Mesenchymal stem cell (in vitro differentiated cells and primary cell): Measurements from ENCODE around the gene TMEM106B.

Source experiments
- DNase-seq: peaks from one replicate; pipeline ENCODE4 v3.0.0-alpha.2; 2013
- H2AFZ ChIP-seq: one replicate; pipeline ENCODE4 v1.6.1; 2013; ENCODE audit warnings: low read depth, mild to moderate bottlenecking, control low read depth, inconsistent platforms, low read length, moderate library complexity
- H2AK5ac ChIP-seq: 2 replicates; pipeline ENCODE4 v1.6.1; 2013; ENCODE audit warnings: low read length, moderate library complexity, mild to moderate bottlenecking, inconsistent platforms; ENCODE audit not compliant: severe bottlenecking
- H2BK120ac ChIP-seq: one replicate; pipeline ENCODE4 v1.6.1; 2013; ENCODE audit warnings: low read depth, mild to moderate bottlenecking, inconsistent platforms, low read length, moderate library complexity
- H2BK12ac ChIP-seq, 2 experiments: one replicate each; pipeline ENCODE4 v1.6.1; 2013; ENCODE audit warnings: inconsistent platforms in 2 of 2, low read length in 2 of 2, mild to moderate bottlenecking in 2 of 2, moderate library complexity in 2 of 2, control low read depth in 1 of 2
- H2BK15ac ChIP-seq: one replicate; pipeline ENCODE4 v1.6.1; 2013; ENCODE audit warnings: mild to moderate bottlenecking, low read depth, inconsistent platforms; ENCODE audit not compliant: poor library complexity, severe bottlenecking
- H2BK5ac ChIP-seq: 2 replicates; pipeline ENCODE4 v1.6.1; 2013; ENCODE audit warnings: low read depth, mild to moderate bottlenecking, low read length, control low read depth, inconsistent platforms; ENCODE audit not compliant: poor library complexity, severe bottlenecking
- H3K14ac ChIP-seq, 2 experiments: one replicate each; pipeline ENCODE4 v1.6.1; 2013; ENCODE audit warnings: inconsistent platforms in 2 of 2, low read length in 2 of 2, control low read depth in 1 of 2, mild to moderate bottlenecking in 1 of 2, moderate library complexity in 1 of 2
- H3K18ac ChIP-seq, 2 experiments: one replicate each; pipeline ENCODE4 v1.6.1; 2013; ENCODE audit warnings: inconsistent platforms in 2 of 2, low read length in 2 of 2, control low read depth in 1 of 2, low read depth in 1 of 2, mild to moderate bottlenecking in 1 of 2
- H3K23ac ChIP-seq, 2 experiments: one replicate each; pipeline ENCODE4 v1.6.1; 2013; ENCODE audit warnings: inconsistent platforms in 2 of 2, low read length in 2 of 2, mild to moderate bottlenecking in 2 of 2, moderate library complexity in 2 of 2, control low read depth in 1 of 2
- H3K27ac ChIP-seq: 2 replicates; pipeline ENCODE4 v1.5.1; 2013; ENCODE audit warnings: mild to moderate bottlenecking, moderate library complexity, low read length, control low read depth, inconsistent platforms; ENCODE audit not compliant: poor library complexity, severe bottlenecking
- H3K27me3 ChIP-seq, 2 experiments: 2 replicates each; pipeline versions ENCODE4 v1.6.1 to v1.7.0; 2013; ENCODE audit warnings: low read length in 2 of 2, mild to moderate bottlenecking in 2 of 2, moderate library complexity in 2 of 2, control low read depth in 1 of 2, inconsistent platforms in 1 of 2; ENCODE audit not compliant: control insufficient read depth in 1 of 2, insufficient read depth in 1 of 2
- H3K36me3 ChIP-seq, 2 experiments: 2 replicates each; pipeline versions ENCODE4 v1.6.1 to v1.7.0; 2013; ENCODE audit warnings: low read length in 2 of 2, control low read depth in 1 of 2, inconsistent platforms in 1 of 2, low read depth in 1 of 2, mild to moderate bottlenecking in 1 of 2; ENCODE audit not compliant: insufficient read depth in 2 of 2, control insufficient read depth in 1 of 2
- H3K4ac ChIP-seq, 2 experiments: one replicate each; pipeline ENCODE4 v1.6.1; 2013; ENCODE audit warnings: inconsistent platforms in 2 of 2, low read length in 2 of 2, mild to moderate bottlenecking in 2 of 2, moderate library complexity in 2 of 2, control low read depth in 1 of 2, low read depth in 1 of 2
- H3K4me1 ChIP-seq: 2 replicates; pipeline ENCODE4 v1.6.1; 2013; ENCODE audit warnings: low read depth, low read length, control low read depth; ENCODE audit not compliant: control insufficient read depth, insufficient read depth
- H3K4me2 ChIP-seq: 2 replicates; pipeline ENCODE4 v1.6.1; 2013; ENCODE audit warnings: low read length, mild to moderate bottlenecking, inconsistent platforms; ENCODE audit not compliant: poor library complexity, severe bottlenecking
- H3K4me3 ChIP-seq, 2 experiments: 2 replicates each; pipeline versions ENCODE4 v1.5.1 to v1.7.0; 2013; ENCODE audit warnings: low read length in 2 of 2, mild to moderate bottlenecking in 2 of 2, control low read depth in 1 of 2, low read depth in 1 of 2; ENCODE audit not compliant: insufficient read depth in 1 of 2
- H3K79me1 ChIP-seq: replicated peaks from 2 replicates; pipeline ENCODE4 v1.6.1; 2013; ENCODE audit warnings: mild to moderate bottlenecking, control low read depth, low read length, inconsistent platforms; ENCODE audit not compliant: poor library complexity, severe bottlenecking
- H3K9ac ChIP-seq: 2 replicates; pipeline ENCODE4 v1.7.0; 2013; ENCODE audit warnings: mild to moderate bottlenecking, low read length, moderate library complexity
- H3K9me3 ChIP-seq: 2 replicates; pipeline ENCODE4 v1.7.0; 2013; ENCODE audit warnings: mild to moderate bottlenecking, low read length; ENCODE audit not compliant: control insufficient read depth
- H4K8ac ChIP-seq: one replicate; pipeline ENCODE4 v1.6.1; 2013; ENCODE audit warnings: inconsistent platforms, mild to moderate bottlenecking, low read length, moderate library complexity
- H4K91ac ChIP-seq: one replicate; pipeline ENCODE4 v1.6.1; 2013; ENCODE audit warnings: mild to moderate bottlenecking, low read length, inconsistent platforms
- WGBS: methylation state at CpG from one replicate; pipeline ENCODE4 v1.1.7; 2013; ENCODE audit warnings: mixed read lengths; 5-methylcytosine and 5-hydroxymethylcytosine counted together

Gene TMEM106B

DNA sequence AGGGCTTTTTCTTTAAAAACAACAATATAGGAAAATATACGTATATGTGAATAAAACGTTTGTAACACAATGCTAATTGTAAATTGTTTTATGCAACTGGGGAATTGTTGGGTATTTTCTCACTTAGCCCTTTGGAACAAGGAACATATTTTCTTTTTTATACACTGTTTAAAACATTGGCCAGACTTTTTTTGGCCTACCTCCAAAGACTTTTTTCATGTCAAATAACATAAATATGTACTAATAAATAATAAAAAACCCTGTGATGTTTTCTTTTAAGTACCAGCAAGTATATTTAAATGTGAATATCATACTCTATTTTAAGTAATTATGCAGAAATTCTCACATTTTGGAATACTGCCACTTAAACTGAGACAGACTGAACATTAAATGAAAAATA, 15.7 kb downstream of the TMEM106B start:
- no peak overlapping the region for H2BK15ac ChIP-seq
- no peaks in the 10 kb centered on the region for H3K9me3 ChIP-seq
- H3K4me1 ChIP-seq: no peaks in the 10 kb centered on the region
- peaks cover 4 to 55% of the 10 kb centered on the region in 2 experiments for H3K36me3 ChIP-seq
- no peaks in the 10 kb centered on the region for H3K27me3 ChIP-seq
- H3K4ac ChIP-seq: no peak overlapping the region
- no peak overlapping the region for H3K18ac ChIP-seq
- H3K4me3 ChIP-seq: no peak overlapping the region
- H3K27ac ChIP-seq: no peak overlapping the region
- no peak for DNase-seq
- H4K8ac ChIP-seq: no peak overlapping the region
- H3K9ac ChIP-seq: no peak overlapping the region
- H2BK5ac ChIP-seq: no peak overlapping the region
- peaks cover 2% of the 10 kb centered on the region for H3K79me1 ChIP-seq
- H2BK120ac ChIP-seq: no peak overlapping the region
- H2BK12ac ChIP-seq: no peak overlapping the region
- H2AFZ ChIP-seq: no peak overlapping the region
- H3K14ac ChIP-seq: no peak overlapping the region
- no peak overlapping the region for H4K91ac ChIP-seq
- no CpG with 5 or more reads among the region's 2 CpGs for WGBS
- no peak overlapping the region for H2AK5ac ChIP-seq
- no peak overlapping the region for H3K23ac ChIP-seq
- no peak overlapping the region for H3K4me2 ChIP-seq

GRCh38 chr7:12228024-12228423, 16.9 kb downstream of the TMEM106B start:
- DNase-seq: no peak
- Histone ChIP-seq H3K4me2 (no peak overlapping the region), H3K9ac (no peak overlapping the region), H2AK5ac (no peak overlapping the region), H4K91ac (no peak overlapping the region), H3K27me3 (no peaks in the 10 kb centered on the region), H2BK5ac (no peak overlapping the region), H2BK15ac (no peak overlapping the region), H3K79me1 (peaks cover 2% of the 10 kb centered on the region), H3K4me3 (no peak overlapping the region), H3K9me3 (no peaks in the 10 kb centered on the region), H3K23ac (no peak overlapping the region), H2BK120ac (no peak overlapping the region), H3K14ac (no peak overlapping the region), H3K36me3 (peaks cover 4 to 61% of the 10 kb centered on the region in 2 experiments), H2BK12ac (no peak overlapping the region), H4K8ac (no peak overlapping the region), H3K4me1 (no peaks in the 10 kb centered on the region), H3K18ac (no peak overlapping the region), H3K27ac (no peak overlapping the region), H2AFZ (no peak overlapping the region), H3K4ac (no peak overlapping the region)

- Histone ChIP-seq H3K4ac (no peak overlapping the region), H3K36me3 (peaks cover 4 to 56% of the 10 kb centered on the region in 2 experiments), H3K27me3 (no peaks in the 10 kb centered on the region), H2BK5ac (no peak overlapping the region), H3K18ac (no peak overlapping the region), H2BK120ac (no peak overlapping the region), H3K14ac (no peak overlapping the region), H3K4me1 (no peaks in the 10 kb centered on the region), H2BK15ac (no peak overlapping the region), H3K79me1 (peaks cover 2% of the 10 kb centered on the region), H2AK5ac (no peak overlapping the region), H3K27ac (no peak overlapping the region), H2BK12ac (no peak overlapping the region), H3K9ac (no peak overlapping the region), H4K8ac (no peak overlapping the region), H3K9me3 (no peaks in the 10 kb centered on the region), H3K4me2 (no peak overlapping the region), H3K23ac (no peak overlapping the region), H2AFZ (no peak overlapping the region), H4K91ac (no peak overlapping the region), H3K4me3 (no peak overlapping the region)
- DNase-seq: no peak
Measured at GRCh38 chr7:12229046-12229445, 18.0 kb downstream of the TMEM106B start.

DNA sequence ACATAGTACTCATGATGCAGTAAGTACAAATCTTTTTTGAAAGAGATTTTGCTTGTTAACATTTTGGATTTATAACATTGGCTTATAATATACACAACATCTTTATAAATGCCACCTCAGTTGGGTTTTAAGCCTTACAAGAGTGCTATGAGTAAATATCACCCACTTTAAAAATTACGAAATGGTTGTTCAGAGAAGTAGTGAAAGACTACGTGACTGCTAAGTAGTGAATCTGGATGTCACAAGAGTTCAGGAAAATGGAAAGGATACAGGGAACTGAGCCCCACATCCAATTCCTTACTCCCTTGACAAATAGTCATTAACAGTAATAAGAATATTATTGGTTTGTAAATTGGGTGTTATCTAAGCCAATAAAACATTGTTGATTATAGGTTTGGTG, 20.0 kb downstream of the TMEM106B start:
- H3K27ac ChIP-seq: no peak overlapping the region
- no peak overlapping the region for H2BK15ac ChIP-seq
- 64% methylated on average over 2 of the region's 2 CpGs for WGBS
- H3K23ac ChIP-seq: no peak overlapping the region
- H3K9ac ChIP-seq: no peak overlapping the region
- H3K4me3 ChIP-seq: no peak overlapping the region
- H2BK5ac ChIP-seq: no peak overlapping the region
- no peak overlapping the region for H4K91ac ChIP-seq
- no peak overlapping the region for H3K4ac ChIP-seq
- H2AFZ ChIP-seq: no peak overlapping the region
- H2BK12ac ChIP-seq: no peak overlapping the region
- H3K4me2 ChIP-seq: no peak overlapping the region
- H3K4me1 ChIP-seq: no peaks in the 10 kb centered on the region
- no peaks in the 10 kb centered on the region for H3K9me3 ChIP-seq
- no peaks in the 10 kb centered on the region for H3K27me3 ChIP-seq
- H3K18ac ChIP-seq: no peak overlapping the region
- H3K79me1 ChIP-seq: peaks cover 2% of the 10 kb centered on the region
- H2AK5ac ChIP-seq: no peak overlapping the region
- H3K14ac ChIP-seq: no peak overlapping the region
- DNase-seq: no peak
- H2BK120ac ChIP-seq: no peak overlapping the region
- H4K8ac ChIP-seq: no peak overlapping the region
- H3K36me3 ChIP-seq: peaks cover 4 to 52% of the 10 kb centered on the region in 2 experiments
